Measurements from ENCODE around the gene PBLD.
A peak's percentile ranks its signal among the peaks of the same experiment; 100 is the strongest.
"Not testable (repeated sequence)": the region's sequence is repeated elsewhere in the genome, so short reads cannot be mapped to it uniquely, and the experiment has no call there.

The PBLD gene

GRCh38 chr10:68278906-68279753, 53.6 kb downstream of the PBLD start:
- DNase-seq (ENCODE audit: low spot score): not testable (repeated sequence)

GRCh38 chr10:68277814-68278213, 54.9 kb downstream of the PBLD start:
- not testable (repeated sequence) for DNase-seq (ENCODE audit: low spot score)

- no peak for DNase-seq (ENCODE audit: low spot score)
Observed at GRCh38 chr10:68276224-68276623, 56.5 kb downstream of the PBLD start.

- DNase-seq (ENCODE audit: low spot score): no peak
Observed at GRCh38 chr10:68275600-68276126, 57.1 kb downstream of the PBLD start.

GRCh38 chr10:68272833-68273232, 59.9 kb downstream of the PBLD start:
- no peak for DNase-seq (ENCODE audit: low spot score)

- DNase-seq (ENCODE audit: low spot score): peak; percentile 6
Observed at GRCh38 chr10:68271196-68271882, 61.4 kb downstream of the PBLD start.

GRCh38 chr10:68269562-68270290, 63.0 kb downstream of the PBLD start:
- DNase-seq (ENCODE audit: low spot score): no peak

- DNase-seq (ENCODE audit: low spot score): no peak
Observed at GRCh38 chr10:68261132-68261856, 71.4 kb downstream of the PBLD start.

DNA sequence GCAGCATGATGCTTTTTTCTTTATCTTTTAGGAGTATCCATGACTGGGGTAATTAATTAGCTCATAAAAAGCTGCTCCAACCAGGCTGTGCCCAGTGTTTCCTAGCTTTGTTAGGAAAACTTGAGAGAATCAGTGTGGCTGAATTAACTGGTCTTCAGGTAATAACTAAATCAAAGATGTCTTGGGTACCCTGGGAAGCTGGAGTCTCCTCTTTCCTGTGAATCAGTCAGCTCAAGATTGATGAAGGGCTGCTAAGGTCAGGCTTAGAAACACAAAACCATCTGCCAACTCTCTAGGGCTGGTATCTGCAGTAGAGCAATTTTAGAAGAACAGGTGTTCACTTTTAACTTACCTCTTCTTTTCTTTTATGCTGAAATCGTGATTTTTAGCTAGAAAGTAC, 79.4 kb downstream of the PBLD start:
- DNase-seq (ENCODE audit: low spot score): no peak

DNA sequence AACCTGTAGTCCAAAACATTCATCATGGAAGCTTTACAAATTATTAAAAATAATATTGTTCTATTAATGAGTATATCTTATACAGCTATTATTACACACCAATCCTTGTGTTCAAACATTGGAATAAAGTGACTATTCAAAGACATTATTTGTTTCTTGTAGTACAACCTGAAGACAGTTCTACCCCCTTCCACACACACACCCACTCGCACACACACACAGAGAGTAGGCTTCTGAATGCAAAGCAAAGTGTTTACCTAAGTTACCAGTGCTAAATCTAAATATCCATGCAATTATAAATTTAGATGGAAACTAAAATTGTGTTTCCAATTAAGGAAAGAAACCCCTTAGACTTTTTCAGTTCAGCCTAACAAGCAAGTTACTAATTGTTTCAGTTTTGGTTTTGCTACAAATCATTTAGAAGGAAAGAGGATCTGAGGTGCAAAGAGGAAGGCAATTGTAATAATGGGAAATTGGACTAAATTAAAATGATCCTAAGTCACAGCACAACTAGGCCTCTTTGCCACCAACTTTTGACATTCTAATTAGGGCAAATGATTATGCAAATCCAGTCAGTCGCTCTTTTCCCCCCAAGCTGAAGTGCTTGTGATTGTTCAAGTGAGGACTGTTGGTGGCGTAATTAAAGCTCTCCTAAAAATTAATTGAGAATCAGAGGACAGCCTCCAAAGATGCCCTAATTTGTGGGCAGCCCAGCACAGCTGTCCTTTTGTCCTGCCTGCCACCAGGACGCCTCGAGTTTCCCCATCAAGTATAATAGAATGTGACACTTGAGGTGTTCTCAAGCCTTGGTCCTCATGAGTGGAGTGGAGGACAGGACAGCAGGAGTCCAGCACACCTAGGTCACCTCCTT, 80.9 kb downstream of the PBLD start:
- no peak for DNase-seq (ENCODE audit: low spot score)

GRCh38 chr10:68251151-68251550, 81.6 kb downstream of the PBLD start:
- no peak for DNase-seq (ENCODE audit: low spot score)

DNA sequence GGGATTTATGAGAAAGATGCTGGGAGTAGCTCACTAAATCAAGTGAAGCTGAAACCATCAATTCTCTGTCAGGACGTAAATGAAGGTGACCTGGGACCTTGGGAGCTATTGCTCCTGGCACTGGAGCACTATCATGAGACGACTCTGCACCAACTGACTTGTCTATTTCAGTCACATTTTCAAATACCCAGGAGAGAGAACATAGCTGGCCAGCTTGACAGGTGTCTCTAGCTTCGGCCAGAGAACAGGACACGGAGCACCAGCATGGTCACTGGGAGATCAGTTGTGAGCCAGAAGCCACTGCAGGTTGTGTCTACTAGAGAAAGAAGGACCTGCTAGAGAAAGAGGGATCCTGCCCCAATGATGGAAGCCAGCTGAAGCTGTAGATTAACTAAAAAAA, 83.4 kb downstream of the PBLD start:
- DNase-seq (ENCODE audit: low spot score): no peak

DNA sequence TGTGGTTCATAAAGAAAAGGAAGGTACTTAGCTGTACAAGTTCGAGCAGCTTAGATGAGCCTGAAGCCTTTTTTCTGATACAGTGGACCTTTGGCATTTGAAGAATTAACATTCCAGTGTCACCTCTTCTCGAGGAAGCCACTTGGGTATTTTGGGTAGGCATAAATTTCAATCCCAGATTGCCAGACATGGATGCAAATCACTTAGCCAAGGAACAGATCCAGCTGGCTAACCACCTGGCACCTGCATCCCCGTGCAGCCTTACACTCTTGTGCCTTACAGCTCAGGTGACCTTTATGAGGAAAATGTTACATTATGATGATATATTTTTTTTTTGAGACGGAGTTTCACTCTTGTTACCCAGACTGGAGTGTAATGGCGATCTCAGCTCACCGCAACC, 84.8 kb downstream of the PBLD start:
- DNase-seq (ENCODE audit: low spot score): no peak

DNA sequence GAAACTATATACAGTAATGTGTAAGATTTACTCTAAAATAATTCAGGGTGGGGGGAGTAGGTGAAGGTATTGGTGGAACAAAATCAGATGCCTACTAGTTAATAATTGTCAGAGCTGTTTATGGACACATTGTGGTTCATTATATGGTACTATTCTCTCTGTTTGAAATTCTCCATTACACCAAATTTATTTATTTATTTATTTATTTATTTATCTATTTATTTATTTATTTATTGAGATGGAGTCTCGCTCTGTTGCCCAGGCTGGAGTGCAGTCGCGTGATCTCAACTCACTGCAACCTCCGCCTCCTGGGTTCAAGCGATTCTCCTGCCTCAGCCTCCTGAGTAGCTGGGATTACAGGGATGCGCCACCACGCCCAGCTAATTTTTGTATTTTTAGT, 86.3 kb downstream of the PBLD start:
- not testable (repeated sequence) for DNase-seq (ENCODE audit: low spot score)

GRCh38 chr10:68242051-68242450, 90.7 kb downstream of the PBLD start:
- peak; percentile 22 for DNase-seq (ENCODE audit: low spot score)

DNA sequence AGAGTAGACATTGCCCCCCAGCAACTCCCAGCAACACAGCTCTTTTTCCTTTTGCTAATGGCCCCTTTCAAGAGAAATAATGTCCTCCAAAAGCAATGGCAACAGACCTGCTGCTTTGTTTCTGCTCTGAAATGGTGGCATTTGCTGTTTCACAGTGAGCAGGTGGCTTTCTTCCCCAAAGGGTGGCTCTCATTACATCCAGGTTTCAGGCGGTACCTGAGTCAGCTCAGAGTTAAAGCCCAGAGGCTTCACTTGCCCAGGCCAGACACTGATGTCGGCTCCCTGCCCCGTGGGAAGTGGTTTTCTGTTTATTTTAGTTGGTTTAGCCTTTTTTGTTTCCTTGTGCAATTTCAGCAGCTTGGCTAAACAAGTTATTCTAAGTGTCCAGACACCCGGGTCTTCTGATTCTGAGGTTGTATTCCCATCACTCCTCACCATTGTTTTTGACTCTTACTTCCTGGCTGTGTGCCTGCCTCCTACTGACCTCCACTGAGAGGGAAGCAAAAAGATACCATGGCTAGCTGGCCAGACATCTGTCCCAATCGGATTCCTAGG, 93.1 kb downstream of the PBLD start:
- DNase-seq (ENCODE audit: low spot score): no peak

- DNase-seq (ENCODE audit: low spot score): no peak
Observed at GRCh38 chr10:68239069-68239468, 93.7 kb downstream of the PBLD start.

DNA sequence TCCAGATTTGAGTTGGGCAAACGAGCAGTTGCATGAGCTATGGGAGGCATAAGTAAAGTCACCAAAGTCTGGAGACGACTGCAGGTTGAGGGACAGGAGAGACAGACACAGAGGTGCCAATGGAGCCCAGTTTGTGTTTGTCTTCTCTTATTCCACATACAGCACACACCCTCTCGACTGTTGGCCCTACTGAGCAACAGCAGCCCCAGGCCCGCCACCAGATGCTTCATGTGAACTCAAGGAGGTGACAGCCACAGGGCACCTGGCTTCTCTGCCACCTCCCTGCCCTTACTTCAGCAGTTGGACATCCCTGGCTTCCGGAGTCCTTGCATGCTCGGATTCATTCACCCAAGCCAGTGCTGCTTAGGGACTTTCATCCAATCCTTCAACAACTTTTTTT, 94.4 kb downstream of the PBLD start:
- no peak for DNase-seq (ENCODE audit: low spot score)

- DNase-seq (ENCODE audit: low spot score): no peak
Observed at GRCh38 chr10:68237173-68237572, 95.6 kb downstream of the PBLD start.

DNA sequence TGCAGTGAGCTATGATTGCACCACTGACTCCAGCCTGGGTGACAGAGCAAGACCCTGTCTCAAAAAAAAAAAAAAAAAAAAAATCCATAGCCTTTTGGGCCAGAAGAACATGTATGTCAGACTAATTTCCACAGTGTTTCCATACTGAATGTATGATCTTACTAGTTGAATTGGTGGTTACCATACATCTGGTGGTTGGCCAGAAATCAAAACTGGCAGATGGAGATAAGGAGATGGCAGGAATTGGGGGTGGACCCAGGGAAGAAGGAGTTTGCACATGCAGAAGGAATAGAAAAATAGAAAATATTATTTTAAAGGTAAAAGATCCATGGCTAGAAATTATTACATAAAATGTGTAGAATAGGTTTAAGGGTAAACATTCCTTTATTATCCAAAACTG, 97.1 kb downstream of the PBLD start:
- DNase-seq (ENCODE audit: low spot score): no peak

- DNase-seq (ENCODE audit: low spot score): no peak
Observed at GRCh38 chr10:68235111-68235510, 97.6 kb downstream of the PBLD start.

All from AG08395 (cell line).